NB4 (cell line): ENCODE measurements around the gene GM2A.

Experiments
- CTCF ChIP-seq: IDR thresholded peaks from one replicate; pipeline ENCODE4 v1.5.1; 2012; ENCODE audit warnings: low read depth, low read length
- POLR2A ChIP-seq: IDR thresholded peaks from 2 replicates; pipeline ENCODE4 v1.6.1; 2011; ENCODE audit warnings: mild to moderate bottlenecking; ENCODE audit not compliant: insufficient read length; ENCODE audit errors: extremely low read depth

GRCh38 chr5:151253605-151253950 lies 593 bp downstream of the GM2A start:
- no peak for TF ChIP-seq CTCF
- TF ChIP-seq POLR2A, result no peak
